GM12878 (cell line): Measurements from ENCODE around the gene SLC25A52. TPM values are rescaled to one million over a fixed set of nuclear protein-coding genes. Genes with fewer than 3 reads are reported as not detected.

Experiments used
- ATAC-seq: fragments of 200-7000 bp; cut with Tn5 transposase; 3 replicates; pipeline ENCODE4 v1.9.1; 2020; ENCODE audit warnings: mild to moderate bottlenecking, moderate library complexity
- BruUV-seq: library from RNA; stranded (reverse); fragments of 400-500 nt; replicated peaks from 2 replicates; lab custom pipeline; 2021; lab: Mats Ljungman, UMichigan
- CTCF ChIA-PET: fragments of 300-600 bp; sonication (Branson Sonifier 250); formaldehyde crosslinking; extraction: SDS; loops from one replicate; lab custom pipeline; 2021; ENCODE audit warnings: inconsistent platforms; lab: Yijun Ruan, JAX
- POLR2A ChIA-PET: fragments of 350-600 bp; formaldehyde crosslinking; extraction: SDS; loops from one replicate; lab custom pipeline; 2021; ENCODE audit warnings: inconsistent platforms; lab: Charles Lee
- RAD21 ChIA-PET: fragments of 300-600 bp; sonication (Branson Sonifier 250); formaldehyde crosslinking; loops from one replicate; lab custom pipeline; 2023; ENCODE audit warnings: antibody characterized with exemption; ENCODE audit not compliant: unreplicated experiment; lab: Charles Lee
- SMC1A ChIA-PET: fragments of 300-600 bp; sonication (Branson Sonifier 250); formaldehyde crosslinking; loops from one replicate; lab custom pipeline; 2023; ENCODE audit not compliant: unreplicated experiment, uncharacterized antibody; lab: Charles Lee
- DNase-seq: peaks from one replicate; pipeline ENCODE4 v3.0.0-alpha.2; 2011; ENCODE audit warnings: low read depth, low spot score
- FAIRE-seq: peaks from 3 replicates; lab custom pipeline; 2011; peaks lifted over from hg19 to GRCh38; lab: Jason Lieb, UNC
- H2AFZ ChIP-seq: 2 replicates; pipeline ENCODE4 v1.6.0; 2011; ENCODE audit warnings: low read depth, low read length, control low read depth; ENCODE audit not compliant: control insufficient read depth
- H3K27ac ChIP-seq: 2 replicates; pipeline ENCODE4 v1.5.1; 2011; ENCODE audit warnings: control low read depth; ENCODE audit not compliant: control insufficient read depth, insufficient read depth
- H3K27me3 ChIP-seq, 2 experiments: replicated peaks in 1 of 2; 2 replicates each; pipeline versions ENCODE4 v1.6.0 to v1.6.1; 2011; ENCODE audit warnings: low read length in 1 of 2; ENCODE audit not compliant: control insufficient read depth in 2 of 2, insufficient read depth in 2 of 2
- H3K36me3 ChIP-seq, 2 experiments: 2 replicates each; pipeline ENCODE4 v1.5.1; 2011; ENCODE audit warnings: low read length in 1 of 2; ENCODE audit not compliant: control insufficient read depth in 2 of 2, insufficient read depth in 2 of 2
- H3K4me1 ChIP-seq: 2 replicates; pipeline ENCODE4 v1.6.1; 2011; ENCODE audit warnings: mild to moderate bottlenecking, low read length, moderate library complexity, mixed read lengths; ENCODE audit not compliant: control insufficient read depth, insufficient read depth
- H3K4me2 ChIP-seq: 2 replicates; pipeline ENCODE4 v1.6.0; 2011; ENCODE audit warnings: control low read depth; ENCODE audit not compliant: control insufficient read depth, insufficient read depth
- H3K4me3 ChIP-seq: fragments of 200-600 bp; sonication (generic); 2 replicates; pipeline ENCODE4 v1.5.1; 2016
- H3K79me2 ChIP-seq: 2 replicates; pipeline ENCODE4 v1.6.0; 2011; ENCODE audit warnings: low read length; ENCODE audit not compliant: control insufficient read depth, insufficient read depth
- H3K9ac ChIP-seq: 2 replicates; pipeline ENCODE4 v1.8.0; 2011; ENCODE audit warnings: low read length, control low read depth, mixed read lengths; ENCODE audit not compliant: control insufficient read depth, insufficient read depth
- H3K9me3 ChIP-seq: replicated peaks from 3 replicates; pipeline ENCODE4 v1.5.1; 2011; ENCODE audit warnings: mild to moderate bottlenecking, low read length; ENCODE audit not compliant: control insufficient read depth, insufficient read depth
- H4K20me1 ChIP-seq: 2 replicates; pipeline ENCODE4 v1.6.0; 2011; ENCODE audit not compliant: control insufficient read depth, insufficient read depth
- IRF4 ChIP-seq: IDR thresholded peaks from 2 replicates; pipeline ENCODE4 v1.6.1; 2011; ENCODE audit warnings: low read depth, low read length
- JUNB ChIP-seq: IDR thresholded peaks from 2 replicates; pipeline ENCODE4 v1.6.1; 2016; ENCODE audit warnings: antibody characterized with exemption, mild to moderate bottlenecking
- MYC ChIP-seq: IDR thresholded peaks from 2 replicates; pipeline ENCODE4 v1.6.1; 2011; ENCODE audit warnings: mild to moderate bottlenecking, low read length, moderate library complexity, inconsistent platforms; ENCODE audit not compliant: insufficient read depth, insufficient replicate concordance, insufficient read length, severe bottlenecking
- NR2C2 ChIP-seq: IDR thresholded peaks from 2 replicates; pipeline ENCODE4 v1.6.1; 2011; ENCODE audit warnings: borderline replicate concordance, low read depth; ENCODE audit not compliant: control insufficient read depth, insufficient read length
- SMARCA5 ChIP-seq: fragments of 450-650 bp; IDR thresholded peaks from 2 replicates; pipeline ENCODE4 v1.6.1; 2017; ENCODE audit warnings: mild to moderate bottlenecking
- TCF7 ChIP-seq: IDR thresholded peaks from 2 replicates; pipeline ENCODE4 v1.6.1; 2014; ENCODE audit warnings: antibody characterized with exemption, borderline replicate concordance
- ZNF217 ChIP-seq: fragments of 450-650 bp; IDR thresholded peaks from 2 replicates; pipeline ENCODE4 v1.6.1; 2017; ENCODE audit warnings: antibody characterized with exemption, mild to moderate bottlenecking
- ZZZ3 ChIP-seq: IDR thresholded peaks from 2 replicates; pipeline ENCODE4 v1.6.1; 2011; ENCODE audit warnings: low read depth; ENCODE audit not compliant: control insufficient read depth, insufficient read length
- WGBS: methylation state at CpG from one replicate; pipeline ENCODE4 v1.1.6; 2016; ENCODE audit warnings: low lambda C conversion rate; ENCODE audit not compliant: insufficient replicate concordance, insufficient coverage; ENCODE audit errors: missing lambda C conversion rate; 5-methylcytosine and 5-hydroxymethylcytosine counted together
- in situ Hi-C: fragments of 300-500 bp; cut with MboI; formaldehyde crosslinking; loops from 9 replicates; pipeline ENCODE4 v1.14.3; 2018; ENCODE audit warnings: mixed read lengths
- intact Hi-C: fragments of 100-400 bp; cut with micrococcal nuclease; formaldehyde crosslinking; loops from one replicate; pipeline ENCODE4 v1.14.2; 2022; ENCODE audit not compliant: unreplicated experiment
- polyA plus RNA-seq, 11 experiments: library from polyadenylated mRNA; depleted of rRNA in 4 of 11; unstranded in 6 of 11; stranded (reverse) in 5 of 11; fragments of >200 nt; fragmentation: Nextera tagmentation in 4 of 11; fragmentation: Illumina TruSeq in 1 of 11; extraction: Ambion mirVana in 4 of 11; extraction: Trizol in 1 of 11; gene quantifications; 1 replicate in 1 of 11; 2 replicates in 10 of 11; pipeline versions ENCODE4 v1.2.1 to v1.2.3, GENCODE V29; 2011 to 2016; ENCODE audit warnings: inconsistent platforms in 2 of 11, missing spikeins in 2 of 11, low read depth in 1 of 11
- total RNA-seq, 4 experiments: library from RNA; depleted of rRNA in 3 of 4; stranded (reverse); fragments of >200 nt in 3 of 4; fragmentation: Illumina TruSeq in 1 of 4; extraction: Trizol in 1 of 4; gene quantifications; 2 replicates each; pipeline versions ENCODE4 v1.2.1 to v1.2.3, GENCODE V29; 2013 to 2021
- TF ChIP-seq, protein P1 (sequence below): fragments of 450-650 bp; formaldehyde crosslinking; IDR thresholded peaks from 2 replicates; pipeline ENCODE4 v1.5.0; 2022; ENCODE audit warnings: mild to moderate bottlenecking, missing genetic modification characterization
- TF ChIP-seq, protein P2 (sequence below): IDR thresholded peaks from 2 replicates; pipeline ENCODE4 v1.6.1; 2012; ENCODE audit warnings: improper control_type of control experiment, low read depth, low read length; ENCODE audit not compliant: insufficient replicate concordance
- TF ChIP-seq, protein P3 (sequence below): fragments of 450-650 bp; IDR thresholded peaks from 2 replicates; pipeline ENCODE4 v1.6.1; 2016; ENCODE audit warnings: mild to moderate bottlenecking

Gene SLC25A52
- total and polyA plus RNA-seq, 10 of the 15 experiments (the other 5 are each of a cell fraction or from before 2014, with no cell fraction given), result not detected

DNA sequence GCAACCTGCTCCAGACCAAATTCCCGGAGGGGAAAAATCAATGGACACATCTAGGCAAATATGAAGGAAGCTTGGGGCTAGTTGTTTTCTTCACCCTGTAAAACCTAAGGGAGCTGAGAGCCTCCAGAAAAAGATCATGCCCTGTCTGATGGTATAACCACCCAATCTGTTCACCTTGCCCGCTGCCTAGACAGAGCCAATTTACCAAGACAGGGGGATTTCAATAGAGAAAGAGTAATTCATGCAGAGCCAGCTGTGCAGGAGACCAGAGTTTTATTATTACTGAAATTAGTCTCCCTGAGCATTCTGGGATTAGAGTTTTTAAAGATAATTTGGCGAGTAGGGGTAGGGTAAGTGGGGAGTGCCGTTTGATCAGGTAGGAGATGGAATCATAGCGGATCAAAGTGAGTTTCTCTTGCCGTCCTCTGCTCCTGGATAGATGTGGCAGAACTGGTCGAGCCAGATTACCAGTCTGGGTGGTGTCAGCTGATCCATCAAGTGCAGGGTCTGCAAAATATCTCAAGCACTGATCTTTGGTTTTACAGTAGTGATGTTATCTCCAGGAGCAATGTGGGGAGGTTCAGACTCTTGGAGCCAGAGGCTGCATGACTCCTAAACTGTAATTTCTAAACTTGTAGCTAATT lies 41.2 kb downstream of the SLC25A52 start:
- Histone ChIP-seq H2AFZ (no peak overlapping the region), H3K27ac (no peak overlapping the region), H3K9me3 (no peaks in the 10 kb centered on the region; the same call in 1 of the 3 replicates), H3K36me3 (no peaks in the 10 kb centered on the region), H3K9ac (no peak overlapping the region), H3K27me3 (no peaks in the 10 kb centered on the region), H3K4me3 (no peak overlapping the region), H3K4me1 (no peaks in the 10 kb centered on the region), H3K4me2 (no peak overlapping the region), H4K20me1 (no peaks in the 10 kb centered on the region), H3K79me2 (no peaks in the 10 kb centered on the region)
- DNase-seq, result no peak
- BruUV-seq, result no TSS peak
- ChIA-PET POLR2A (no interaction called here), RAD21 (interaction anchor here (0.5 to 1.7 kb wide), 4 partner anchors 61 to 164 kb away, joined by 3 to 8 read pairs (median 4); no protein-coding TSS in a partner anchor), CTCF (interaction anchor here (0.7 to 2.2 kb wide), 10 partner anchors 8 to 296 kb away, joined by 3 to 9 read pairs (median 5); no protein-coding TSS in a partner anchor), SMC1A (interaction anchor here (0.9 to 3.2 kb wide), 7 partner anchors 16 to 173 kb away, joined by 3 to 18 read pairs (median 3); no protein-coding TSS in a partner anchor)
- no peak for FAIRE-seq
- intact Hi-C loops (loop anchor here (5.0 to 10.0 kb wide), 5 partner anchors 87 to 745 kb away; no protein-coding TSS in a partner anchor), in situ Hi-C loops (loop anchor here (5.0 kb wide), 1 partner anchor 162 kb away; no protein-coding TSS in a partner anchor)
- WGBS, result 51% methylated on average over 7 of the region's 7 CpGs
- ATAC-seq, result no peak
- TF ChIP-seq NR2C2 (no peak), TCF7 (no peak), IRF4 (no peak), ZZZ3 (no peak), JUNB (no peak), ZNF217 (no peak), SMARCA5 (no peak), MYC (no peak)
- TF ChIP-seq, protein P1, sequence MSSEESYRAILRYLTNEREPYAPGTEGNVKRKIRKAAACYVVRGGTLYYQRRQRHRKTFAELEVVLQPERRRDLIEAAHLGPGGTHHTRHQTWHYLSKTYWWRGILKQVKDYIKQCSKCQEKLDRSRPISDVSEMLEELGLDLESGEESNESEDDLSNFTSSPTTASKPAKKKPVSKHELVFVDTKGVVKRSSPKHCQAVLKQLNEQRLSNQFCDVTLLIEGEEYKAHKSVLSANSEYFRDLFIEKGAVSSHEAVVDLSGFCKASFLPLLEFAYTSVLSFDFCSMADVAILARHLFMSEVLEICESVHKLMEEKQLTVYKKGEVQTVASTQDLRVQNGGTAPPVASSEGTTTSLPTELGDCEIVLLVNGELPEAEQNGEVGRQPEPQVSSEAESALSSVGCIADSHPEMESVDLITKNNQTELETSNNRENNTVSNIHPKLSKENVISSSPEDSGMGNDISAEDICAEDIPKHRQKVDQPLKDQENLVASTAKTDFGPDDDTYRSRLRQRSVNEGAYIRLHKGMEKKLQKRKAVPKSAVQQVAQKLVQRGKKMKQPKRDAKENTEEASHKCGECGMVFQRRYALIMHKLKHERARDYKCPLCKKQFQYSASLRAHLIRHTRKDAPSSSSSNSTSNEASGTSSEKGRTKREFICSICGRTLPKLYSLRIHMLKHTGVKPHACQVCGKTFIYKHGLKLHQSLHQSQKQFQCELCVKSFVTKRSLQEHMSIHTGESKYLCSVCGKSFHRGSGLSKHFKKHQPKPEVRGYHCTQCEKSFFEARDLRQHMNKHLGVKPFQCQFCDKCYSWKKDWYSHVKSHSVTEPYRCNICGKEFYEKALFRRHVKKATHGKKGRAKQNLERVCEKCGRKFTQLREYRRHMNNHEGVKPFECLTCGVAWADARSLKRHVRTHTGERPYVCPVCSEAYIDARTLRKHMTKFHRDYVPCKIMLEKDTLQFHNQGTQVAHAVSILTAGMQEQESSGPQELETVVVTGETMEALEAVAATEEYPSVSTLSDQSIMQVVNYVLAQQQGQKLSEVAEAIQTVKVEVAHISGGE (CRISPR knock-in tag), result no peak
- TF ChIP-seq, protein P2, sequence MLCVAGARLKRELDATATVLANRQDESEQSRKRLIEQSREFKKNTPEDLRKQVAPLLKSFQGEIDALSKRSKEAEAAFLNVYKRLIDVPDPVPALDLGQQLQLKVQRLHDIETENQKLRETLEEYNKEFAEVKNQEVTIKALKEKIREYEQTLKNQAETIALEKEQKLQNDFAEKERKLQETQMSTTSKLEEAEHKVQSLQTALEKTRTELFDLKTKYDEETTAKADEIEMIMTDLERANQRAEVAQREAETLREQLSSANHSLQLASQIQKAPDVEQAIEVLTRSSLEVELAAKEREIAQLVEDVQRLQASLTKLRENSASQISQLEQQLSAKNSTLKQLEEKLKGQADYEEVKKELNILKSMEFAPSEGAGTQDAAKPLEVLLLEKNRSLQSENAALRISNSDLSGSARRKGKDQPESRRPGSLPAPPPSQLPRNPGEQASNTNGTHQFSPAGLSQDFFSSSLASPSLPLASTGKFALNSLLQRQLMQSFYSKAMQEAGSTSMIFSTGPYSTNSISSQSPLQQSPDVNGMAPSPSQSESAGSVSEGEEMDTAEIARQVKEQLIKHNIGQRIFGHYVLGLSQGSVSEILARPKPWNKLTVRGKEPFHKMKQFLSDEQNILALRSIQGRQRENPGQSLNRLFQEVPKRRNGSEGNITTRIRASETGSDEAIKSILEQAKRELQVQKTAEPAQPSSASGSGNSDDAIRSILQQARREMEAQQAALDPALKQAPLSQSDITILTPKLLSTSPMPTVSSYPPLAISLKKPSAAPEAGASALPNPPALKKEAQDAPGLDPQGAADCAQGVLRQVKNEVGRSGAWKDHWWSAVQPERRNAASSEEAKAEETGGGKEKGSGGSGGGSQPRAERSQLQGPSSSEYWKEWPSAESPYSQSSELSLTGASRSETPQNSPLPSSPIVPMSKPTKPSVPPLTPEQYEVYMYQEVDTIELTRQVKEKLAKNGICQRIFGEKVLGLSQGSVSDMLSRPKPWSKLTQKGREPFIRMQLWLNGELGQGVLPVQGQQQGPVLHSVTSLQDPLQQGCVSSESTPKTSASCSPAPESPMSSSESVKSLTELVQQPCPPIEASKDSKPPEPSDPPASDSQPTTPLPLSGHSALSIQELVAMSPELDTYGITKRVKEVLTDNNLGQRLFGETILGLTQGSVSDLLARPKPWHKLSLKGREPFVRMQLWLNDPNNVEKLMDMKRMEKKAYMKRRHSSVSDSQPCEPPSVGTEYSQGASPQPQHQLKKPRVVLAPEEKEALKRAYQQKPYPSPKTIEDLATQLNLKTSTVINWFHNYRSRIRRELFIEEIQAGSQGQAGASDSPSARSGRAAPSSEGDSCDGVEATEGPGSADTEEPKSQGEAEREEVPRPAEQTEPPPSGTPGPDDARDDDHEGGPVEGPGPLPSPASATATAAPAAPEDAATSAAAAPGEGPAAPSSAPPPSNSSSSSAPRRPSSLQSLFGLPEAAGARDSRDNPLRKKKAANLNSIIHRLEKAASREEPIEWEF, result no peak
- TF ChIP-seq, protein P3, sequence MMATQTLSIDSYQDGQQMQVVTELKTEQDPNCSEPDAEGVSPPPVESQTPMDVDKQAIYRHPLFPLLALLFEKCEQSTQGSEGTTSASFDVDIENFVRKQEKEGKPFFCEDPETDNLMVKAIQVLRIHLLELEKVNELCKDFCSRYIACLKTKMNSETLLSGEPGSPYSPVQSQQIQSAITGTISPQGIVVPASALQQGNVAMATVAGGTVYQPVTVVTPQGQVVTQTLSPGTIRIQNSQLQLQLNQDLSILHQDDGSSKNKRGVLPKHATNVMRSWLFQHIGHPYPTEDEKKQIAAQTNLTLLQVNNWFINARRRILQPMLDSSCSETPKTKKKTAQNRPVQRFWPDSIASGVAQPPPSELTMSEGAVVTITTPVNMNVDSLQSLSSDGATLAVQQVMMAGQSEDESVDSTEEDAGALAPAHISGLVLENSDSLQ, result no peak
